T-helper 1 cell (primary cell): ENCODE data around the gene RTEL1.

Source experiments
- DNase-seq, 5 donors: peaks; one replicate each; pipeline ENCODE4 v3.0.0-alpha.2; 2012 to 2020

Gene RTEL1

GRCh38 chr20:63689046-63690002 is 31.2 kb downstream of the RTEL1 start:
- DNase-seq, result no peak

- no peak for DNase-seq
Measured at GRCh38 chr20:63690003-63690897, 32.1 kb downstream of the RTEL1 start.

- DNase-seq, result no peak
Measured at GRCh38 chr20:63690898-63691710, 33.0 kb downstream of the RTEL1 start.

GRCh38 chr20:63691711-63692435 is 33.8 kb downstream of the RTEL1 start:
- DNase-seq, result no peak

- no peak for DNase-seq
Measured at GRCh38 chr20:63692436-63693082, 34.4 kb downstream of the RTEL1 start.

- DNase-seq, result peak in 1 of 5 donors; percentile 11
Measured at GRCh38 chr20:63693083-63693732, 35.1 kb downstream of the RTEL1 start.

DNA sequence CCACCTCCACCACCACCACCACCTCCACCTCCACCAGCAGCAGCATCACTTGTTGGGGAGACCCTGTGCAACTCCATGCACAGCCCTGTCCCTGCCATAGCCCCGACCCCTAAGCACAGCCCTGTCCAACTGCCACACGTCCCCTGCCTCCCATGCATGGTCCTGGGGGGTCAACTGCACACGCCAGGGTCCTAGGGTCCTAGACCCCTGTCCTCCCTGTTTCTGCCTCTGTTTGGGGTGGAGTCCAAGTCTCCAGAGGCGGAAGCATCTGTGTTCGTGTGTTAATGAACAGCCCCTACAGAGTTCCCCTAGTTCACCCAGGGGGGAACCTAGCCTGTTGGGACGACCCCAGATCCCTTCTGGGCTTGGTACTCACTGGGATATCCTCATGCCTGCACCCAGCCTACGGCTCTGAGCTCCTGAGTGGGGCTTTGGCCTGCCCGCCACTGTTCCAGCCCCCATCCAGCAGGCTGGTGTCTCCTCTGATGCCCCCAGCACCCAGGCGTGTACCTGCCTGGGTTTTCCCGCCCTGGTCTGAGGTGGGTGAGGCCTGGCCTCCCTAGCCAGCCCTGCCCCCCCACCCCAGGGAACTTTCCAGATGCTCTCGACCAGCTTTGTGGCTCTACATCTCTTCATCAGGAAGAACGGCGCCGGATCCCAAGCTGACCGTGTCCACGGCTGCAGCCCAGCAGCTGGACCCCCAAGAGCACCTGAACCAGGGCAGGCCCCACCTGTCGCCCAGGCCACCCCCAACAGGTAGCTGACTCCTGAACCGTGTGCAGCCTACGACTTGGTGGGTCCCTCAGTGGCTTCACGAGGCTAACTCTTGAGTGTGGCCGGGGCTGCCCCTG is 35.8 kb downstream of the RTEL1 start:
- DNase-seq, result peak in 1 of 5 donors; percentile 8

DNA sequence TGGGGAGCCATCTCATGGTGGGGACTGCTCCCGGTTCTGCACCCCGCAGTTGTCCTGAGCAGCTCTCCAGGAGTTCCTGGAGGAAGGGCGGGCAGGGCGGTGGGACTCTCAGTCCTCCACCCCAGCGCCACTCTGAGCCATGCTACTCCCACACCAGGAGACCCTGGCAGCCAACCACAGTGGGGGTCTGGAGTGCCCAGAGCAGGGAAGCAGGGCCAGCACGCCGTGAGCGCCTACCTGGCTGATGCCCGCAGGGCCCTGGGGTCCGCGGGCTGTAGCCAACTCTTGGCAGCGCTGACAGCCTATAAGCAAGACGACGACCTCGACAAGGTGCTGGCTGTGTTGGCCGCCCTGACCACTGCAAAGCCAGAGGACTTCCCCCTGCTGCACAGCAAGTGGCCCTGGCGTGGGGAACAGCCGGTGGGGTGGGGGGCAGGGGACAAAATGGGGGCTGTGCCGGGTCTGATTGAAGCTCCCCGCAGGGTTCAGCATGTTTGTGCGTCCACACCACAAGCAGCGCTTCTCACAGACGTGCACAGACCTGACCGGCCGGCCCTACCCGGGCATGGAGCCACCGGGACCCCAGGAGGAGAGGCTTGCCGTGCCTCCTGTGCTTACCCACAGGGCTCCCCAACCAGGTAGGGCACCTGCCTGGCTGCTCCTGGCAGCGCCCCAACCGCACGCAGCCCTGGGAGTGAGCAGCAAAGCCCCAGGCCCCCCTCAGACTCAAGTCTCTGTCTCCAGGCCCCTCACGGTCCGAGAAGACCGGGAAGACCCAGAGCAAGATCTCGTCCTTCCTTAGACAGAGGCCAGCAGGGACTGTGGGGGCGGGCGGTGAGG is 36.7 kb downstream of the RTEL1 start:
- peak in 1 of 5 donors; percentile 11 for DNase-seq

GRCh38 chr20:63695424-63696305 is 37.6 kb downstream of the RTEL1 start:
- DNase-seq, result peak in 1 of 5 donors; percentile 12

DNA sequence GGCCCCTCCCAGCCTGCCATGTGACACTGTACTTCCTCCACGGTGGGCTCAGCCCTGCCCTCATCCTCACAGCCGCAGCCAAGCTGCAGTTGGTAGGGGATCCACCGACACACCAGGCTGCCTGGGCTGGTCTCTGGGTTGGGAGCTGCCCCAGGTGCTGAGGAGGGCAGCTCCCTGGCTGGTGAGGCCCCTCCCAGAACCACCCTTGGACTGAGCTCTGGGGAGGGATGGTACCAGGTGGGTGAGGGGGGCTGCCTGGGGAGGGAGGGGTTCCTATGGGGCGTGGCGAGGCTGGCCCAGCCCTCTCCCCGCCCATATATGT is 38.2 kb downstream of the RTEL1 start:
- no peak for DNase-seq

DNA sequence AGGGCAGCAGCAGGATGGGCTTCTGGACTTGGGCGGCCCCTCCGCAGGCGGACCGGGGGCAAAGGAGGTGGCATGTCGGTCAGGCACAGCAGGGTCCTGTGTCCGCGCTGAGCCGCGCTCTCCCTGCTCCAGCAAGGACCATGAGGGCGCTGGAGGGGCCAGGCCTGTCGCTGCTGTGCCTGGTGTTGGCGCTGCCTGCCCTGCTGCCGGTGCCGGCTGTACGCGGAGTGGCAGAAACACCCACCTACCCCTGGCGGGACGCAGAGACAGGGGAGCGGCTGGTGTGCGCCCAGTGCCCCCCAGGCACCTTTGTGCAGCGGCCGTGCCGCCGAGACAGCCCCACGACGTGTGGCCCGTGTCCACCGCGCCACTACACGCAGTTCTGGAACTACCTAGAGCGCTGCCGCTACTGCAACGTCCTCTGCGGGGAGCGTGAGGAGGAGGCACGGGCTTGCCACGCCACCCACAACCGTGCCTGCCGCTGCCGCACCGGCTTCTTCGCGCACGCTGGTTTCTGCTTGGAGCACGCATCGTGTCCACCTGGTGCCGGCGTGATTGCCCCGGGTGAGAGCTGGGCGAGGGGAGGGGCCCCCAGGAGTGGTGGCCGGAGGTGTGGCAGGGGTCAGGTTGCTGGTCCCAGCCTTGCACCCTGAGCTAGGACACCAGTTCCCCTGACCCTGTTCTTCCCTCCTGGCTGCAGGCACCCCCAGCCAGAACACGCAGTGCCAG is 38.7 kb downstream of the RTEL1 start, which contains the start of gene TNFRSF6B:
TSS of gene TNFRSF6B (plus strand) at position 25 of the 729 bp plus-strand sequence. CDS start at position 141, 116 bp downstream.
- peak in 1 of 5 donors; percentile 13 for DNase-seq

DNA sequence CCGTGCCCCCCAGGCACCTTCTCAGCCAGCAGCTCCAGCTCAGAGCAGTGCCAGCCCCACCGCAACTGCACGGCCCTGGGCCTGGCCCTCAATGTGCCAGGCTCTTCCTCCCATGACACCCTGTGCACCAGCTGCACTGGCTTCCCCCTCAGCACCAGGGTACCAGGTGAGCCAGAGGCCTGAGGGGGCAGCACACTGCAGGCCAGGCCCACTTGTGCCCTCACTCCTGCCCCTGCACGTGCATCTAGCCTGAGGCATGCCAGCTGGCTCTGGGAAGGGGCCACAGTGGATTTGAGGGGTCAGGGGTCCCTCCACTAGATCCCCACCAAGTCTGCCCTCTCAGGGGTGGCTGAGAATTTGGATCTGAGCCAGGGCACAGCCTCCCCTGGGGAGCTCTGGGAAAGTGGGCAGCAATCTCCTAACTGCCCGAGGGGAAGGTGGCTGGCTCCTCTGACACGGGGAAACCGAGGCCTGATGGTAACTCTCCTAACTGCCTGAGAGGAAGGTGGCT is 39.3 kb downstream of the RTEL1 start:
- DNase-seq, result no peak

GRCh38 chr20:63697868-63698545 is 39.9 kb downstream of the RTEL1 start:
- DNase-seq, result no peak

GRCh38 chr20:63698739-63699465 is 40.8 kb downstream of the RTEL1 start:
- DNase-seq, result peak in 2 of 5 donors; percentile 6 to 36

DNA sequence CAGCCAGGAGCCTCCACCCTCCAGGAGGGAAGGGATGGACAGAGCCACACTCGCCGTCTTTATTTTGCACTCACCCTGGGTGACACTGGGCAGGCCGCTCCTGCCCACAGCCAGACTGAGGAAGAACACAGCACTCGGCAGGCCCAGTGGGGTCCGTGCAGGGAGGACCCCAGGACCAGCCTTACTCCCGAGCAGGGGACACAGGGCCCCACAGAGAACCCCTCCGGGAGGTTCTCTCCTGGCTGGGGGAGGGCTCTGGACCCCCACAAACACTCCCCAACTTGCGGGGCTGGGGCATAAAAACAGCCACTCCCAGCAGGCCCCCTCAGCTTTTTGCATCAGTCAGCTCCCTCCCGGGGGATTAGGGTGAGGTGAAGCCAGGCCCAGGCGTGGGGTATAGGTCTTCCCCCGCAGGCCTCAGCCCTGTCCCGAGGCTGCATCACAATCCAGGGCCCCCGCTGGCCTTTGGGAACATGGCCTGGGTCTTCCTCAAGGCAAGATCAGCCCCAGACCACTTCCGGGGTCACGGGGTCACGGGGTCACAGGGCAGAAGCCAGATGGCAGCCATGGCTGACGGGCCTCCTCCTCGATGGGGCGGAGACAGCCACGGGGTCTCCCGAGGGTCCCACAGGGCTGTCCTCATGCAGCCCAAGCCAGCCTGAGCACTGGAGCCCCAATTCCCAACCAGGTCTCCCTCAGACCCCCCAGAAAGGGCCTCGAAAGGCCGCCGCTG is 41.5 kb downstream of the RTEL1 start:
- peak in 1 of 5 donors; percentile 11 for DNase-seq
